PC-3 (cell line): ENCODE results near the gene VEGFD.

Experiments
- EZH2 ChIP-seq: fragments of 300-600 bp; sonication (generic); IDR thresholded peaks from one replicate; pipeline ENCODE4 v1.6.1; 2017; ENCODE audit warnings: antibody characterized with exemption, mild to moderate bottlenecking, low read length; ENCODE audit not compliant: unreplicated experiment
- EZH2phosphoT487 ChIP-seq: fragments of 300-600 bp; sonication (generic); IDR thresholded peaks from 2 replicates; pipeline ENCODE4 v1.6.1; 2018; ENCODE audit warnings: mild to moderate bottlenecking, antibody characterized with exemption, low read length, borderline replicate concordance
- TF ChIP-seq, protein P1 (sequence below): fragments of 300-600 bp; sonication (generic); conservative IDR thresholded peaks from 2 replicates; pipeline ENCODE4 v1.5.1; 2017; ENCODE audit warnings: antibody characterized with exemption, low read depth, mild to moderate bottlenecking, low read length

DNA sequence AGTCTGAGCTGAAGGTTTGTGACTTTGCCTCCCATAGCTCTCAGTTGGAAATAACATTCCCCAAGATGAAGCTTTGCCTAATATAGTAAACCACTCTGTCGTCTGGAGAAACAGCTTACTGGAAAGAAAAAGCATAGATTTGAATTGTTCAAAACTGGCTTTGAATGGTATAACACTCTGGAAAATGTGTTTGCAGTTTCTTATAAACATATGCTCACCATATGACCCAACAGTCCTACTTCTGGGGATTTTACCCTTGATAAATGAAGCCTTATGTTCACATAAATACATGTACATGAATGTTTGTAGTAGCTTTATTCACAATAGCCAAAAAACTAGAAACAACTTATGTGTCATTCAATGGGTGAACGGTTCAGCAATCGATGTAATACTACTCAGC, 10.2 kb downstream of the VEGFD start:
- TF ChIP-seq, protein P1, sequence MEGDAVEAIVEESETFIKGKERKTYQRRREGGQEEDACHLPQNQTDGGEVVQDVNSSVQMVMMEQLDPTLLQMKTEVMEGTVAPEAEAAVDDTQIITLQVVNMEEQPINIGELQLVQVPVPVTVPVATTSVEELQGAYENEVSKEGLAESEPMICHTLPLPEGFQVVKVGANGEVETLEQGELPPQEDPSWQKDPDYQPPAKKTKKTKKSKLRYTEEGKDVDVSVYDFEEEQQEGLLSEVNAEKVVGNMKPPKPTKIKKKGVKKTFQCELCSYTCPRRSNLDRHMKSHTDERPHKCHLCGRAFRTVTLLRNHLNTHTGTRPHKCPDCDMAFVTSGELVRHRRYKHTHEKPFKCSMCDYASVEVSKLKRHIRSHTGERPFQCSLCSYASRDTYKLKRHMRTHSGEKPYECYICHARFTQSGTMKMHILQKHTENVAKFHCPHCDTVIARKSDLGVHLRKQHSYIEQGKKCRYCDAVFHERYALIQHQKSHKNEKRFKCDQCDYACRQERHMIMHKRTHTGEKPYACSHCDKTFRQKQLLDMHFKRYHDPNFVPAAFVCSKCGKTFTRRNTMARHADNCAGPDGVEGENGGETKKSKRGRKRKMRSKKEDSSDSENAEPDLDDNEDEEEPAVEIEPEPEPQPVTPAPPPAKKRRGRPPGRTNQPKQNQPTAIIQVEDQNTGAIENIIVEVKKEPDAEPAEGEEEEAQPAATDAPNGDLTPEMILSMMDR, result no peak
- TF ChIP-seq EZH2phosphoT487 (no peak), EZH2 (no peak)
